ENCODE measurements around the gene CALML3. TPM values are rescaled to one million over a fixed set of nuclear protein-coding genes. Genes with fewer than 3 reads are reported as not detected.

Gene CALML3
- total RNA-seq, 1 donor from 2014 or later, result not detected

DNA sequence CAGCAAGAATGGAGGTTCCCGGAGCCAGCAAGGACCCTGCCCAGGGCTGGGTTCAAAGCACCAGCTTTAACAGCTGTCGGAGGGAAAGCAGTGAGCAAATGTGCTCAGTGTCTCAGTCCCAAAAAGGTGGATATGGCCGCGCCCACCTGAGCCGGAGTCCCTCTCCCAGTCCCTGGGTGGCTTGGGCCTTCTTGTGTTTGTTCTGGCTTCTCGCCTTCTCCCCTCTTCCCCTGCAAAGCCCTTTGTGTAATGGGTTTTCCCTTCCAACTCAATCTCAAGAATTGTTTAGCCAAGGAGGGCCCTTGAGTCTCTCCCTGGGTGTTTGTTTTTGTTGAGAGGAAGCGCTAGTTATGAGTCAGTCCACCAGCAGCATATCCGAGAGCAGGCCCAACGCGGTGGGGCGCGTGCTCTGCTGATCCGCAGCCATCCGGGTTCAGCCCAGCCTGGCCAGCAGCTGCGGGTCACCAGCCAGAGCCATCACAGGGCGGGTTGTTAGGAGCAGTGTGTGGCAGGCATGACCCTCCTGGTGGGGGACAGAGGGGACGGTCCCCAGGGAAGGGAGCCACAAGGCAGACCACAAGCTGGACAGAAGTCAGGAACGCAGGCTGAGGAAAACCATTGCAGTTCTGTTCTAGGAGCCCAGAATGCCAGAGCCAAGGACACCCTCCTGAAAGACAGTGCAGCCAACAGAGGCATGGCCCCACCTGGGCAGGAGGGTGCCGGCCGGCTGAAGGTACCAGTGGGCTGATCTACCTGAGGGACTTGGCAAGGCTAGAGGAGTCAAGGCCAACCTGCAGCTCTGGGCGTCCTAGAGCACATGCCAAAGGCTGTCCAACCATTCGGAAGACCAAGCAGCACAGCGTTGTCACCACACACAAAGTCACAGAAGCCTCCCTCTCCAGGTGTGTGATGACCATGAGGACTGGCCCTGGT, 21.3 kb downstream of the CALML3 start:
- H3K9me3 ChIP-seq, result no peaks in the 10 kb centered on the region
- intact Hi-C loops (cut with DNase I), result no loop called here
- peak overlapping the region; percentile 83 for H3K27ac ChIP-seq
- DNase-seq (peak; percentile 79), ATAC-seq (peak; percentile 66)
- no peaks in the 10 kb centered on the region for H3K27me3 ChIP-seq
- H3K4me1 ChIP-seq, result peaks cover 39% of the 10 kb centered on the region
- no peaks in the 10 kb centered on the region for H3K36me3 ChIP-seq
- no peak overlapping the region for H3K4me3 ChIP-seq
- TF ChIP-seq, protein P1, sequence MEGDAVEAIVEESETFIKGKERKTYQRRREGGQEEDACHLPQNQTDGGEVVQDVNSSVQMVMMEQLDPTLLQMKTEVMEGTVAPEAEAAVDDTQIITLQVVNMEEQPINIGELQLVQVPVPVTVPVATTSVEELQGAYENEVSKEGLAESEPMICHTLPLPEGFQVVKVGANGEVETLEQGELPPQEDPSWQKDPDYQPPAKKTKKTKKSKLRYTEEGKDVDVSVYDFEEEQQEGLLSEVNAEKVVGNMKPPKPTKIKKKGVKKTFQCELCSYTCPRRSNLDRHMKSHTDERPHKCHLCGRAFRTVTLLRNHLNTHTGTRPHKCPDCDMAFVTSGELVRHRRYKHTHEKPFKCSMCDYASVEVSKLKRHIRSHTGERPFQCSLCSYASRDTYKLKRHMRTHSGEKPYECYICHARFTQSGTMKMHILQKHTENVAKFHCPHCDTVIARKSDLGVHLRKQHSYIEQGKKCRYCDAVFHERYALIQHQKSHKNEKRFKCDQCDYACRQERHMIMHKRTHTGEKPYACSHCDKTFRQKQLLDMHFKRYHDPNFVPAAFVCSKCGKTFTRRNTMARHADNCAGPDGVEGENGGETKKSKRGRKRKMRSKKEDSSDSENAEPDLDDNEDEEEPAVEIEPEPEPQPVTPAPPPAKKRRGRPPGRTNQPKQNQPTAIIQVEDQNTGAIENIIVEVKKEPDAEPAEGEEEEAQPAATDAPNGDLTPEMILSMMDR (IDR thresholded peaks at IDR 0.05), result no peak

DNA sequence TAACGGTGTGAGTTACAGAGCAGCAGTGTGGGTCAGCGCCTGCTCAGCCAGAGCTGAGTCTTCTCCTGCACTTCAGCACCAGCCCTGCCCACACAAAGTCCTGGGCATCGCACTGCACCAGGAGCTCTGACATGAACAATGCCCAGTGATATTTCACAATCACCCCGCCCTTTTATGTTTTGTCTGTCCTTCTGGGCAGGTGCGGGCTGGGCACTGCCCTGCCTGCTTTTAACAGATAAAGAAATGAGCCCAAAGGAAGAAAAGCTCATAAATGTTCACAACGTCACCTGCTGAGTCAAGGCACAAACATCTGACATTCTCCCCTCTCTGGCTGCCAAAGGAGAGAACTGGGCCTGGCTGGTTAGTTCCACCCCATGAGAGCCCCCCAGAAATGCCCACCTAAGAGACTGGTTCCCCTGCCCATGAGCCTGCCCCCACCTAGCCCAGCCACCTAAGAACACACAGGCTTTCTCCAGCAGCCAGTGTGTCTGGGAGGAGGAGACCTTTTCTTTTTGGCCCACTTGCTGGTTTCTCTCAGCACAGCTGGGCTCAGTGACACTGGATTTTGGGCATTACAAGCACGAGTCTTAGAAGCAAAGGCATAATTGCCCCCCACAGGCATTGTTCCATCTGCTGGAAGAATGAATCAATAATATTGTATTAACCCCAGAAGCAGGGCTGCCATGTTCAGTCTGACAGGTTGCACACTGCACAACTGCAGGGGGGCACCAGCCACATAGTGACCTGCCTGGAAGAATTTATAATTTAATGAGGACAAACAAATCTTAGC, 22.3 kb downstream of the CALML3 start:
- DNase-seq (peak; percentile 73), ATAC-seq (peak; percentile 47)
- Histone ChIP-seq H3K9me3 (no peaks in the 10 kb centered on the region), H3K4me3 (peak overlapping the region; percentile 34), H3K36me3 (no peaks in the 10 kb centered on the region), H3K27ac (peak overlapping the region; percentile 83), H3K4me1 (peaks cover 39% of the 10 kb centered on the region), H3K27me3 (no peaks in the 10 kb centered on the region)
- TF ChIP-seq, protein P1 (IDR thresholded peaks at IDR 0.05), result no peak
- intact Hi-C loops (cut with DNase I), result no loop called here

- ATAC-seq, result no peak
- Histone ChIP-seq H3K36me3 (no peaks in the 10 kb centered on the region), H3K27me3 (no peaks in the 10 kb centered on the region), H3K27ac (peak overlapping the region; percentile 83), H3K9me3 (no peaks in the 10 kb centered on the region), H3K4me1 (peaks cover 39% of the 10 kb centered on the region), H3K4me3 (peak overlapping the region; percentile 34)
- DNase-seq, result no peak
- intact Hi-C loops (cut with DNase I), result no loop called here
- TF ChIP-seq, protein P1 (IDR thresholded peaks at IDR 0.05), result no peak
Measured at GRCh38 chr10:5547681-5547930, 22.8 kb downstream of the CALML3 start.

DNA sequence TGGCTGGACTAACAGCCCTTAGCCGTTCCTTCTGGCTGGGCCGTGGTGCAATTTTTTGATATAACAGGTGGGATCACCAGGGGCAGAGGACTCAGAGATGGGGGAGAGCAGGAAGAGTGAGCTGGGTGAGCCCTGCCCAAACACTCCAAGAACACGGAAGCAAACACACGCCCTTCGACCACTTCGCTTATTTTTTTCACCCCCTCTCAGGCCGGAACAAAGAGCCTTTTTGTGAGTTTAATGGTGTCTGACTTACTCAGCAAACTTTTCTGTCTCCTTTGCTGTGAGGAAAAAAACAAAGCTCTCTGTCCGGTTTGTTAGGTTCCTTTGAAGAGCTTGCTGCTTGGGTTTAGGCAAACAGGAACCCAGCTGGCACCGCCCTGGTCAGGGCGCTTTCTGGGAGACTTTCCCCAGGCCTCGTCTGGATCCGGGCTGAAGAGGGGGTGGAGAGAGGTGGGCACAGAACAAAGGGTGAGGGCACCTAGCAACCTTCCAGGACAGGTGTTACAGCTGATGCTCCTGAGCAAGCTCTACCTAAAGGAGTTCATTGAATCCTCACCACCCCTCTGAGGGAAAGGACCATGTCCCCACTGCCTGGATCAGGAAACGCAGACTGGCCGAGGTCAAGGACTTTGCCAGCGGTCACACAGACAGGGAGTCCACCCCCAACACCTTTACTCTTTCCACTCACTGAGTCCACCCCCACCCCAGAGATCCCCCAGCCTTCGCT, 23.3 kb downstream of the CALML3 start:
- DNase-seq (peak; percentile 80), ATAC-seq (peak; percentile 67)
- Histone ChIP-seq H3K4me1 (peaks cover 39% of the 10 kb centered on the region), H3K4me3 (peak overlapping the region; percentile 34), H3K27me3 (no peaks in the 10 kb centered on the region), H3K27ac (peak overlapping the region; percentile 83), H3K36me3 (no peaks in the 10 kb centered on the region), H3K9me3 (no peaks in the 10 kb centered on the region)
- intact Hi-C loops (cut with DNase I), result no loop called here
- TF ChIP-seq, protein P1 (IDR thresholded peaks at IDR 0.05), result no peak

- Histone ChIP-seq H3K27ac (no peak overlapping the region), H3K36me3 (no peaks in the 10 kb centered on the region), H3K9me3 (no peaks in the 10 kb centered on the region), H3K27me3 (no peaks in the 10 kb centered on the region), H3K4me1 (peaks cover 44% of the 10 kb centered on the region), H3K4me3 (no peak overlapping the region)
- intact Hi-C loops (cut with DNase I), result no loop called here
- ATAC-seq (no peak), DNase-seq (peak; percentile 30)
- TF ChIP-seq, protein P1 (IDR thresholded peaks at IDR 0.05), result no peak
Measured at GRCh38 chr10:5549462-5550249, 24.9 kb downstream of the CALML3 start.

Data from upper lobe of right lung (tissue), 1 donor.